ENCODE measurements around the gene PCDHA10.
"Not testable (repeated sequence)": the region's sequence is repeated elsewhere in the genome, so short reads cannot be mapped to it uniquely, and the experiment has no call there.

Gene PCDHA10

GRCh38 chr5:140855772-140856674 lies at the start of gene PCDHA10:
Gene PCDHA10, plus strand, starts transcription at chr5:140855897. Its CDS starts 152 bp downstream, at chr5:140856049.
- H3K9me3 ChIP-seq (ENCODE audit: control insufficient read depth in 5 of 5, low read length in 5 of 5): peaks cover 0 to 19% (median 13%) of the 10 kb centered on the region in 5 donors
- no peaks in the 10 kb centered on the region for H3K4me1 ChIP-seq (ENCODE audit: control insufficient read depth in 5 of 5, insufficient read depth in 5 of 5, low read length in 5 of 5)
- no peaks in the 10 kb centered on the region for H3K36me3 ChIP-seq (ENCODE audit: control insufficient read depth in 5 of 5, insufficient read depth in 5 of 5, low read length in 5 of 5)
- H3K9ac ChIP-seq (ENCODE audit: low read length in 5 of 5): no peak within 1 kb of the TSS
- H3K4me3 ChIP-seq (ENCODE audit: low read depth in 1 of 5, low read length in 5 of 5): peak within 1 kb of the TSS in 4 of 5 donors; percentile 37 to 57 (median 42)
- H3K27ac ChIP-seq (ENCODE audit: low read depth, low read length): no peak within 1 kb of the TSS
- peaks cover 0 to 7% (median 0%) of the 10 kb centered on the region in 5 donors for H3K27me3 ChIP-seq (ENCODE audit: control insufficient read depth in 5 of 5, insufficient read depth in 4 of 5, low read length in 5 of 5)

DNA sequence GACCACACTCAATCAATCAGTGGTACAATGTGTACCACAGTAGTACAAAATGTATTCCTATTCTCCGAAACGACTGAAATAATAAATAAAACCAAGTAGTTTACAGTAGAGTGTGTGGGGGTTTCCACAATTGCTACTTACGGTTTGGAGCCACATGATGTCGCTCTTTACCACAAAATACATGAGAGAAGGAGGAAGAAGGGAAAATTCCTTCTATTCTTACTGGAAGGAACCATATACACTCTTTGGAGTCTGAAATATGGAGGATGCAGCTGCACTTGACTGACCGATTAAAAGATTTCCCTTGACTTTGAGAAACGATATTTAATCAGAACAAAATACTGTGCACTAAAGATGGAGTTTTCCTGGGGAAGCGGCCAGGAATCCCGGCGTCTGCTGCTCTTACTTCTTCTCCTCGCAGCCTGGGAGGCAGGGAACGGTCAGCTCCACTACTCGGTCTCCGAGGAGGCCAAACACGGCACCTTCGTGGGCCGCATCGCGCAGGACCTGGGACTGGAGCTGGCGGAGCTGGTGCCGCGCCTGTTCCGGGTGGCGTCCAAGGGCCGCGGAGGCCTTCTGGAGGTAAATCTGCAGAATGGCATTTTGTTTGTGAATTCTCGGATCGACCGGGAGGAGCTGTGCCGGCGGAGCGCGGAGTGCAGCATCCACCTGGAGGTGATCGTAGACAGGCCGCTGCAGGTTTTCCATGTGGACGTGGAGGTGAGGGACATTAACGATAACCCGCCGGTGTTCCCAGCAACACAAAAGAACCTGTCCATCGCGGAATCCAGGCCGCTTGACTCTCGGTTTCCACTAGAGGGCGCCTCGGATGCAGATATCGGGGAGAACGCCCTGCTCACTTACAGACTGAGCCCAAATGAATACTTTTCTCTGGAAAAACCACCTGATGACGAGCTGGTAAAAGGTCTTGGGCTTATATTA lies 48.6 kb upstream of the PCDHA10 start, which contains the start of gene PCDHA4:
Gene PCDHA4 (plus strand): TSS at position 235 of the 942 bp plus-strand sequence.
- Histone ChIP-seq H3K36me3 (ENCODE audit: control insufficient read depth in 5 of 5, insufficient read depth in 5 of 5, low read length in 5 of 5) (no peaks in the 10 kb centered on the region), H3K4me3 (ENCODE audit: low read depth in 1 of 5, low read length in 5 of 5) (peak within 1 kb of the TSS in 4 of 5 donors; percentile 8 to 59 (median 54)), H3K9ac (ENCODE audit: low read length in 5 of 5) (no peak within 1 kb of the TSS), H3K9me3 (ENCODE audit: control insufficient read depth in 5 of 5, low read length in 5 of 5) (peaks cover 5 to 42% (median 34%) of the 10 kb centered on the region in 5 donors), H3K27ac (ENCODE audit: low read depth, low read length) (no peak within 1 kb of the TSS), H3K27me3 (ENCODE audit: control insufficient read depth in 5 of 5, insufficient read depth in 4 of 5, low read length in 5 of 5) (peaks cover 0 to 16% (median 0%) of the 10 kb centered on the region in 5 donors), H3K4me1 (ENCODE audit: control insufficient read depth in 5 of 5, insufficient read depth in 5 of 5, low read length in 5 of 5) (no peaks in the 10 kb centered on the region)

DNA sequence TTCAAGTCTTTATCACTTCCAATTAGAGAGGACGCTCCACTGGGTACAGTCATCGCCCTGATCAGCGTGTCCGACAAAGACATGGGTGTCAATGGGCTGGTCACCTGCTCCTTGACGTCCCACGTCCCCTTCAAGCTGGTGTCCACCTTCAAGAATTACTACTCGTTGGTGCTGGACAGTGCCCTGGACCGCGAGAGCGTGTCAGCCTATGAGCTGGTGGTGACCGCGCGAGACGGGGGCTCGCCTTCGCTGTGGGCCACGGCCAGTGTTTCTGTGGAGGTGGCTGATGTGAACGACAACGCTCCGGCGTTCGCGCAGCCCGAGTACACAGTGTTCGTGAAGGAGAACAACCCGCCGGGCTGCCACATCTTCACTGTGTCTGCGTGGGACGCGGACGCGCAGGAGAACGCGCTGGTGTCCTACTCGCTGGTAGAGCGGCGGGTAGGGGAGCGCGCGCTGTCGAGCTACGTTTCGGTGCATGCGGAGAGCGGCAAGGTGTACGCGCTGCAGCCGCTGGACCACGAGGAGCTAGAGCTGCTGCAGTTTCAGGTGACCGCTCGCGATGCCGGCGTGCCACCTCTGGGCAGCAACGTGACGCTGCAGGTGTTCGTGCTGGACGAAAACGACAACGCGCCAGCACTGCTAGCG lies 47.3 kb upstream of the PCDHA10 start:
- not testable (repeated sequence) for H3K9ac ChIP-seq (ENCODE audit: low read length in 5 of 5); H3K27ac ChIP-seq (ENCODE audit: low read depth, low read length)

DNA sequence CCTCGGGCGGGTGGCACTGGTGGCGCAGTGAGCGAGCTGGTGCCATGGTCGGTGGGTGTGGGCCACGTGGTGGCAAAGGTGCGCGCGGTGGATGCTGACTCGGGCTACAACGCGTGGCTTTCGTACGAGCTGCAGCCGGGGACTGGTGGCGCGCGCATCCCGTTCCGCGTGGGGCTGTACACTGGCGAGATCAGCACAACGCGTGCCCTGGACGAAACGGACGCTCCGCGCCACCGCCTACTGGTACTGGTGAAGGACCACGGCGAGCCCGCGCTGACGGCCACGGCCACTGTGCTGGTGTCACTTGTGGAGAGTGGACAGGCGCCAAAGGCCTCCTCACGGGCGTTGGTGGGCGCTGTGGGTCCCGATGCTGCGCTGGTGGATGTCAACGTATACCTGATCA lies 46.8 kb upstream of the PCDHA10 start:
- Histone ChIP-seq H3K27ac (ENCODE audit: low read depth, low read length) (no peak overlapping the region), H3K27me3 (ENCODE audit: control insufficient read depth in 5 of 5, insufficient read depth in 4 of 5, low read length in 5 of 5) (peaks cover 0 to 7% (median 0%) of the 10 kb centered on the region in 5 donors), H3K4me1 (ENCODE audit: control insufficient read depth in 5 of 5, insufficient read depth in 5 of 5, low read length in 5 of 5) (no peaks in the 10 kb centered on the region), H3K36me3 (ENCODE audit: control insufficient read depth in 5 of 5, insufficient read depth in 5 of 5, low read length in 5 of 5) (no peaks in the 10 kb centered on the region), H3K4me3 (ENCODE audit: low read depth in 1 of 5, low read length in 5 of 5) (peak overlapping the region in 1 of 5 donors; percentile 22), H3K9ac (ENCODE audit: low read length in 5 of 5) (no peak overlapping the region), H3K9me3 (ENCODE audit: control insufficient read depth in 5 of 5, low read length in 5 of 5) (peaks cover 2 to 36% (median 21%) of the 10 kb centered on the region in 5 donors)

More for the DNA sequence above, 47.3 kb upstream of the PCDHA10 start:
- not testable (repeated sequence) for H3K27me3 ChIP-seq (ENCODE audit: control insufficient read depth in 5 of 5, insufficient read depth in 4 of 5, low read length in 5 of 5); H3K4me1 ChIP-seq (ENCODE audit: control insufficient read depth in 5 of 5, insufficient read depth in 5 of 5, low read length in 5 of 5); H3K36me3 ChIP-seq (ENCODE audit: control insufficient read depth in 5 of 5, insufficient read depth in 5 of 5, low read length in 5 of 5)
- H3K9me3 ChIP-seq (ENCODE audit: control insufficient read depth in 5 of 5, low read length in 5 of 5): peaks cover 4 to 36% (median 21%) of the 10 kb centered on the region in 5 donors
- H3K4me3 ChIP-seq (ENCODE audit: low read depth in 1 of 5, low read length in 5 of 5): peak overlapping the region in 1 of 5 donors; percentile 22

DNA sequence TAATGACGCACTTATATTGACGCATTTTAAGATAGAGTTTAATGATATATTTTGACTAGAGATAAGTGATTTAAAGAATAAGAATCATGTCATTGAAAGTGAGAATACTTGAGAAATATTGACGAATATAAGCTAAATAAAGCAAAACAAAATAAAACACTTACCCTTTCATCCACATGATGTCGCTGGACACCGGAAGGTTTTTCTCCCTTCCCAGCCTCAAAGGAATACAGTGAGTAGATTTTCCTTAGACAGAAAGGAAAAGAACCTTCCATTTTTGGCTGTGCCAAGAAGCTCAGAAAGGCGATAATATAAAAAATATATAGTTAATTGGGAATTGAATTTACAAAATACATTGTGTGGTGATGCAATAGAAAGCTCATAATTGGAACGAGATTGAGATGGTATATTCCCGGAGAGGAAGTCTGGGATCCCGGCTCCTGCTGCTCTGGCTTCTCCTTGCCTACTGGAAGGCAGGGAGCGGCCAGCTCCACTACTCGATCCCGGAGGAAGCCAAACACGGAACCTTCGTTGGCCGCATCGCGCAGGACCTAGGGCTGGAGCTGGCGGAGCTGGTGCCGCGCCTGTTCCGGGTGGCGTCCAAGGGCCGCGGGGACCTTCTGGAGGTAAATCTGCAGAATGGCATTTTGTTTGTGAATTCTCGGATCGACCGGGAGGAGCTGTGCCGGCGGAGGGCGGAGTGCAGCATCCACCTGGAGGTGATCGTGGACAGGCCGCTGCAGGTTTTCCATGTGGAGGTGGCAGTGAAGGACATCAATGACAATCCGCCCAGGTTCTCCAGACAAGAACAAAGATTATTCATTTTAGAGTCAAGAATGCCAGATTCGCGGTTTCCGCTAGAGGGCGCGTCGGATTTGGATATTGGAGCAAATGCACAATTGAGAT lies 34.1 kb upstream of the PCDHA10 start, which contains the start of gene PCDHA5:
Gene PCDHA5 (plus strand): TSS at position 239 of the 906 bp plus-strand sequence.
- Histone ChIP-seq H3K27me3 (ENCODE audit: control insufficient read depth in 5 of 5, insufficient read depth in 4 of 5, low read length in 5 of 5) (peaks cover 0 to 10% (median 0%) of the 10 kb centered on the region in 5 donors), H3K4me1 (ENCODE audit: control insufficient read depth in 5 of 5, insufficient read depth in 5 of 5, low read length in 5 of 5) (no peaks in the 10 kb centered on the region), H3K36me3 (ENCODE audit: control insufficient read depth in 5 of 5, insufficient read depth in 5 of 5, low read length in 5 of 5) (no peaks in the 10 kb centered on the region), H3K9me3 (ENCODE audit: control insufficient read depth in 5 of 5, low read length in 5 of 5) (peaks cover 5 to 19% (median 15%) of the 10 kb centered on the region in 5 donors), H3K4me3 (ENCODE audit: low read depth in 1 of 5, low read length in 5 of 5) (peak within 1 kb of the TSS in 3 of 5 donors; percentile 22 to 45 (median 29)), H3K27ac (ENCODE audit: low read depth, low read length) (no peak within 1 kb of the TSS), H3K9ac (ENCODE audit: low read length in 5 of 5) (no peak within 1 kb of the TSS)

GRCh38 chr5:140822281-140822629 lies 33.4 kb upstream of the PCDHA10 start:
- no peak overlapping the region for H3K27ac ChIP-seq (ENCODE audit: low read depth, low read length)
- no peaks in the 10 kb centered on the region for H3K36me3 ChIP-seq (ENCODE audit: control insufficient read depth in 5 of 5, insufficient read depth in 5 of 5, low read length in 5 of 5)
- no peak overlapping the region for H3K9ac ChIP-seq (ENCODE audit: low read length in 5 of 5)
- H3K4me1 ChIP-seq (ENCODE audit: control insufficient read depth in 5 of 5, insufficient read depth in 5 of 5, low read length in 5 of 5): no peaks in the 10 kb centered on the region
- peaks cover 0 to 10% (median 0%) of the 10 kb centered on the region in 5 donors for H3K27me3 ChIP-seq (ENCODE audit: control insufficient read depth in 5 of 5, insufficient read depth in 4 of 5, low read length in 5 of 5)
- H3K4me3 ChIP-seq (ENCODE audit: low read depth in 1 of 5, low read length in 5 of 5): peak overlapping the region in 1 of 5 donors; percentile 45
- H3K9me3 ChIP-seq (ENCODE audit: control insufficient read depth in 5 of 5, low read length in 5 of 5): peaks cover 5 to 15% (median 12%) of the 10 kb centered on the region in 5 donors

- H3K36me3 ChIP-seq (ENCODE audit: control insufficient read depth in 5 of 5, insufficient read depth in 5 of 5, low read length in 5 of 5); H3K9ac ChIP-seq (ENCODE audit: low read length in 5 of 5); H3K4me3 ChIP-seq (ENCODE audit: low read depth in 1 of 5, low read length in 5 of 5); H3K4me1 ChIP-seq (ENCODE audit: control insufficient read depth in 5 of 5, insufficient read depth in 5 of 5, low read length in 5 of 5); H3K27ac ChIP-seq (ENCODE audit: low read depth, low read length): not testable (repeated sequence)
- Histone ChIP-seq H3K9me3 (ENCODE audit: control insufficient read depth in 5 of 5, low read length in 5 of 5) (peaks cover 1 to 19% (median 12%) of the 10 kb centered on the region in 5 donors), H3K27me3 (ENCODE audit: control insufficient read depth in 5 of 5, insufficient read depth in 4 of 5, low read length in 5 of 5) (peaks cover 0 to 10% (median 0%) of the 10 kb centered on the region in 5 donors)
Observed at GRCh38 chr5:140822969-140823368, 32.7 kb upstream of the PCDHA10 start.

DNA sequence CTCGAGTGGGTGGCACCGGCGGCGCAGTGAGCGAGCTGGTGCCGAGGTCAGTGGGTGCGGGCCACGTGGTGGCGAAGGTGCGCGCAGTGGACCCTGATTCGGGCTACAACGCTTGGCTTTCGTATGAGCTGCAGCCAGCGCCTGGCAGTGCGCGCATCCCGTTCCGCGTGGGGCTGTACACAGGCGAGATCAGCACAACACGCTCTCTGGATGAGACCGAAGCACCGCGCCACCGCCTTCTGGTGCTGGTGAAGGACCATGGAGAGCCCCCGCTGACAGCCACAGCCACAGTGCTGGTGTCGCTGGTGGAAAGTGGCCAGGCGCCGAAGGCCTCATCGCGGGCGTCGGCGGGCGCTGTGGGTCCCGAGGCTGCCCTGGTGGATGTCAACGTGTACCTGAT lies 32.2 kb upstream of the PCDHA10 start:
- peaks cover 0 to 22% (median 14%) of the 10 kb centered on the region in 5 donors for H3K9me3 ChIP-seq (ENCODE audit: control insufficient read depth in 5 of 5, low read length in 5 of 5)
- H3K4me3 ChIP-seq (ENCODE audit: low read depth in 1 of 5, low read length in 5 of 5): no peak overlapping the region
- H3K36me3 ChIP-seq (ENCODE audit: control insufficient read depth in 5 of 5, insufficient read depth in 5 of 5, low read length in 5 of 5): no peaks in the 10 kb centered on the region
- peaks cover 0 to 10% (median 0%) of the 10 kb centered on the region in 5 donors for H3K27me3 ChIP-seq (ENCODE audit: control insufficient read depth in 5 of 5, insufficient read depth in 4 of 5, low read length in 5 of 5)
- no peak overlapping the region for H3K9ac ChIP-seq (ENCODE audit: low read length in 5 of 5)
- H3K27ac ChIP-seq (ENCODE audit: low read depth, low read length): no peak overlapping the region
- no peaks in the 10 kb centered on the region for H3K4me1 ChIP-seq (ENCODE audit: control insufficient read depth in 5 of 5, insufficient read depth in 5 of 5, low read length in 5 of 5)
